ENCODE results near the gene LTN1. TPM values are rescaled to one million over a fixed set of nuclear protein-coding genes. Genes with fewer than 3 reads are reported as not detected.

LTN1 gene
- total RNA-seq, 1 experiment from 2014 or later = 23.9 TPM

GRCh38 chr21:28908351-28908750, 84.3 kb downstream of the LTN1 start:
- no CpG with 5 or more reads among the region's 8 CpGs for WGBS (ENCODE audit: extremely low coverage, insufficient read length, low lambda C conversion rate)
- Histone ChIP-seq H4K20me1 (ENCODE audit: control insufficient read depth, insufficient read depth, insufficient read length) (no peaks in the 10 kb centered on the region), H3K9me3 (ENCODE audit: control insufficient read depth, low read depth, low read length) (no peaks in the 10 kb centered on the region), H2BK5ac (ENCODE audit: insufficient read length, low read length) (no peak overlapping the region), H3K18ac (ENCODE audit: insufficient read length, low read depth, low read length) (no peak overlapping the region), H3K27me3 (ENCODE audit: insufficient read depth, low read length) (no peaks in the 10 kb centered on the region), H2AFZ (ENCODE audit: low read length) (no peak overlapping the region), H2BK12ac (ENCODE audit: insufficient read length, low read depth, low read length) (no peak overlapping the region), H4K5ac (ENCODE audit: insufficient read length, low read depth, low read length) (no peak overlapping the region), H3K4me2 (ENCODE audit: insufficient read depth, insufficient read length, low read length) (no peak overlapping the region), H4K91ac (ENCODE audit: insufficient read length, low read depth, low read length) (no peak overlapping the region), H3K23me2 (ENCODE audit: insufficient read length, low read depth, low read length, poor library complexity, severe bottlenecking) (no peaks in the 10 kb centered on the region), H2BK120ac (ENCODE audit: low read depth, low read length, poor library complexity, severe bottlenecking) (no peak overlapping the region), H3K79me2 (ENCODE audit: insufficient read depth, low read length) (no peaks in the 10 kb centered on the region), H2AK5ac (ENCODE audit: insufficient read length, low read length) (no peak overlapping the region), H3K4ac (ENCODE audit: low read depth, low read length) (no peak overlapping the region), H3K9ac (ENCODE audit: extremely low read depth, insufficient read length, low read length) (no peak overlapping the region), H3K14ac (ENCODE audit: insufficient read depth, low read length) (no peak overlapping the region), H3K56ac (ENCODE audit: insufficient read length, low read depth, low read length) (no peak overlapping the region), H4K8ac (replicated peaks; ENCODE audit: insufficient read length, low read depth, low read length) (no peak overlapping the region), H2BK15ac (ENCODE audit: low read depth, low read length) (no peak overlapping the region), H3K4me1 (ENCODE audit: insufficient read depth, low read length) (no peaks in the 10 kb centered on the region), H3K23ac (ENCODE audit: insufficient read length, low read depth, low read length) (no peak overlapping the region), H3K27ac (ENCODE audit: insufficient read length, low read depth, low read length) (no peak overlapping the region), H3T11ph (ENCODE audit: low read length) (no peak overlapping the region), H3K79me1 (ENCODE audit: insufficient read depth, low read depth, low read length, poor library complexity, severe bottlenecking) (no peaks in the 10 kb centered on the region), H2BK20ac (ENCODE audit: low read depth, low read length, poor library complexity, severe bottlenecking) (no peak overlapping the region)
- DNase-seq = no peak
- H3K9me3 Mint-ChIP-seq = no peaks in the 10 kb centered on the region; a peak in 1 of 5 replicates
- no peak overlapping the region for H3K27ac Mint-ChIP-seq
- no peak overlapping the region for H3K4me3 Mint-ChIP-seq
- peaks cover 3% of the 10 kb centered on the region in 2 experiments for H3K4me1 Mint-ChIP-seq
- no peak for TF ChIP-seq CTCF (conservative IDR thresholded peaks at IDR 0.05)
- no peaks in the 10 kb centered on the region for H3K36me3 Mint-ChIP-seq (ENCODE audit: insufficient read depth in 1 of 3, low read depth in 3 of 3)
- no peaks in the 10 kb centered on the region for H3K27me3 Mint-ChIP-seq (ENCODE audit: low read depth)

Measured in H9 (cell line).